Liver (tissue), 9 donors: ENCODE results near the gene DET1. TPM values are rescaled to one million over a fixed set of nuclear protein-coding genes. Genes with fewer than 3 reads are reported as not detected.

Experiments
- DNase-seq: peaks from one replicate; pipeline ENCODE4 v3.0.0-alpha.2; 2017; ENCODE audit warnings: low spot score
- H3K27ac ChIP-seq, 2 donors: one replicate each; pipeline ENCODE4 v1.7.0; 2013; ENCODE audit warnings: inconsistent platforms in 2 of 2, low read length in 2 of 2, control low read depth in 1 of 2, low read depth in 1 of 2, mild to moderate bottlenecking in 1 of 2
- H3K27me3 ChIP-seq, 4 donors: one replicate each; pipeline versions ENCODE4 v1.6.1 to v1.7.0; 2013; ENCODE audit warnings: low read length in 3 of 4, inconsistent platforms in 1 of 4, mild to moderate bottlenecking in 1 of 4, moderate library complexity in 1 of 4; ENCODE audit not compliant: control insufficient read depth in 4 of 4, insufficient read depth in 4 of 4
- H3K36me3 ChIP-seq, 4 donors: one replicate each; pipeline versions ENCODE4 v1.6.1 to v1.7.0; 2013; ENCODE audit warnings: low read length in 3 of 4, mild to moderate bottlenecking in 3 of 4, low read depth in 1 of 4, moderate library complexity in 1 of 4; ENCODE audit not compliant: control insufficient read depth in 4 of 4, insufficient read depth in 3 of 4
- H3K4me1 ChIP-seq, 4 donors: one replicate each; pipeline versions ENCODE4 v1.6.1 to v1.7.0; 2013; ENCODE audit warnings: low read length in 3 of 4, mild to moderate bottlenecking in 3 of 4, moderate library complexity in 1 of 4; ENCODE audit not compliant: control insufficient read depth in 4 of 4, insufficient read depth in 4 of 4
- H3K4me3 ChIP-seq, 3 donors: one replicate each; pipeline versions ENCODE4 v1.6.1 to v1.7.0; 2013; ENCODE audit warnings: low read length in 3 of 3, control low read depth in 1 of 3, low read depth in 1 of 3, mild to moderate bottlenecking in 1 of 3
- H3K9ac ChIP-seq, 2 donors: one replicate each; pipeline ENCODE4 v1.7.0; 2013; ENCODE audit warnings: low read length in 2 of 2, mild to moderate bottlenecking in 2 of 2, moderate library complexity in 2 of 2, control low read depth in 1 of 2, low read depth in 1 of 2
- H3K9me3 ChIP-seq, 4 donors: one replicate each; pipeline versions ENCODE4 v1.6.1 to v1.7.0; 2013; ENCODE audit warnings: low read length in 3 of 4; ENCODE audit not compliant: control insufficient read depth in 4 of 4
- ATF3 ChIP-seq: IDR thresholded peaks from 2 replicates; pipeline ENCODE4 v1.6.1; 2016; ENCODE audit warnings: antibody characterized with exemption
- CTCF ChIP-seq: fragments of 150-350 bp; IDR thresholded peaks from 2 replicates; pipeline ENCODE4 v1.5.1; 2017; ENCODE audit warnings: improper control_type of control experiment, low read depth, low read length; ENCODE audit not compliant: missing input control
- EGR1 ChIP-seq, 2 donors: IDR thresholded peaks; 2 replicates each; pipeline ENCODE4 v1.6.1; 2016 to 2018; ENCODE audit warnings: antibody characterized with exemption in 2 of 2, low read depth in 2 of 2
- FOXA1 ChIP-seq: IDR thresholded peaks from 2 replicates; pipeline ENCODE4 v1.6.1; 2016; ENCODE audit warnings: antibody characterized with exemption
- FOXA2 ChIP-seq: IDR thresholded peaks from 2 replicates; pipeline ENCODE4 v1.6.1; 2016; ENCODE audit warnings: antibody characterized with exemption
- GABPA ChIP-seq, 2 donors: IDR thresholded peaks in 1 of 2; conservative IDR thresholded peaks in 1 of 2; 2 replicates each; pipeline ENCODE4 v1.6.1; 2016; ENCODE audit warnings: antibody characterized with exemption in 2 of 2, mild to moderate bottlenecking in 1 of 2, moderate library complexity in 1 of 2
- HNF4A ChIP-seq, 2 donors: conservative IDR thresholded peaks; 2 replicates each; pipeline ENCODE4 v1.6.1; 2016; ENCODE audit warnings: antibody characterized with exemption in 2 of 2, mild to moderate bottlenecking in 2 of 2
- HNF4G ChIP-seq: IDR thresholded peaks from 2 replicates; pipeline ENCODE4 v1.6.1; 2016; ENCODE audit warnings: antibody characterized with exemption
- JUND ChIP-seq, 2 donors: IDR thresholded peaks; 2 replicates each; pipeline ENCODE4 v1.6.1; 2016; ENCODE audit warnings: antibody characterized with exemption in 2 of 2
- MAX ChIP-seq: IDR thresholded peaks from 2 replicates; pipeline ENCODE4 v1.6.1; 2016; ENCODE audit warnings: antibody characterized with exemption
- NR2F2 ChIP-seq: IDR thresholded peaks from 2 replicates; pipeline ENCODE4 v1.6.1; 2016; ENCODE audit warnings: antibody characterized with exemption
- RAD21 ChIP-seq, 2 donors: IDR thresholded peaks; 2 replicates each; pipeline ENCODE4 v1.6.1; 2016; ENCODE audit warnings: antibody characterized with exemption in 2 of 2, mild to moderate bottlenecking in 2 of 2
- REST ChIP-seq: IDR thresholded peaks from 2 replicates; pipeline ENCODE4 v1.6.1; 2016; ENCODE audit warnings: antibody characterized with exemption, mild to moderate bottlenecking
- RXRA ChIP-seq, 2 donors: IDR thresholded peaks; 2 replicates each; pipeline ENCODE4 v1.6.1; 2017 to 2018; ENCODE audit warnings: antibody characterized with exemption in 2 of 2, mild to moderate bottlenecking in 1 of 2
- SP1 ChIP-seq: IDR thresholded peaks from 2 replicates; pipeline ENCODE4 v1.6.1; 2018; ENCODE audit warnings: antibody characterized with exemption, mild to moderate bottlenecking
- TAF1 ChIP-seq: conservative IDR thresholded peaks from 2 replicates; pipeline ENCODE4 v1.6.1; 2016; ENCODE audit warnings: antibody characterized with exemption, mild to moderate bottlenecking
- YY1 ChIP-seq: IDR thresholded peaks from 2 replicates; pipeline ENCODE4 v1.6.1; 2016; ENCODE audit warnings: antibody characterized with exemption, mild to moderate bottlenecking
- ZBTB33 ChIP-seq: IDR thresholded peaks from 2 replicates; pipeline ENCODE4 v1.6.1; 2016; ENCODE audit warnings: antibody characterized with exemption
- WGBS: extraction: QIAGEN DNeasy Blood & Tissue Kit; methylation state at CpG from one replicate; pipeline ENCODE4 v1.1.7; 2013; 5-methylcytosine and 5-hydroxymethylcytosine counted together
- polyA plus RNA-seq, 2 donors: library from polyadenylated mRNA; stranded (reverse) in 1 of 2; unstranded in 1 of 2; fragments of 200-250 nt in 1 of 2; fragments of >200 nt in 1 of 2; fragmentation: Nextera tagmentation in 1 of 2; extraction: Ambion mirVana in 1 of 2; gene quantifications; one replicate each; pipeline versions ENCODE4 v1.2.1 to v1.2.3, GENCODE V29; 2013 to 2015
- total RNA-seq, 2 donors: library from RNA; depleted of rRNA; stranded (reverse); fragments of >200 nt; gene quantifications; one replicate each; pipeline ENCODE4 v1.2.3, GENCODE V29; 2014
- donor health status: healthy.
- donor health status: healthy.
- donor health status: healthy.
- donor health status: healthy.
- donor health status: healthy.

Gene DET1
- total and polyA plus RNA-seq, 4 donors: 1.3 to 5.4 (median 2.4) TPM

- TF ChIP-seq MAX: no peak
- TF ChIP-seq ZBTB33: no peak
- TF ChIP-seq RXRA (IDR thresholded peaks at IDR 0.05): no peak
- no peak for TF ChIP-seq SP1
- TF ChIP-seq EGR1 (IDR thresholded peaks at IDR 0.05; ENCODE audit: low read depth in 2 of 2): no peak
- TF ChIP-seq TAF1: no peak
These were observed 78.4 kb downstream of the DET1 start (continued) for GRCh38 chr15:88467935-88468528.

GRCh38 chr15:88467073-88467934, 79.2 kb downstream of the DET1 start, which contains the start of the genes MRPL46 and MRPS11:
TSS of gene MRPL46 (minus strand) at chr15:88467388. CDS start at chr15:88467377, 11 bp downstream.
TSS of gene MRPS11 (plus strand) at chr15:88467708. CDS start at chr15:88467718, 10 bp downstream.
- no peaks in the 10 kb centered on the region for H3K9me3 ChIP-seq
- H3K27ac ChIP-seq: peak within 1 kb of the TSS; percentile 96 to 99
- peak; percentile 92 for DNase-seq
- H3K4me3 ChIP-seq: peak within 1 kb of the TSS; percentile 83 to 99 (median 96)
- H3K27me3 ChIP-seq: no peaks in the 10 kb centered on the region
- H3K4me1 ChIP-seq: peaks cover 10 to 34% (median 27%) of the 10 kb centered on the region in 4 donors
- WGBS: under 1% methylated on average over 55 of the region's 55 CpGs
- TF ChIP-seq HNF4G: no peak
- TF ChIP-seq SP1: peak; percentile 78
- TF ChIP-seq NR2F2: peak; percentile 48
- peak in 1 of 2 donors; percentile 42 for TF ChIP-seq HNF4A (conservative IDR thresholded peaks at IDR 0.05)
- no peak for TF ChIP-seq CTCF
- TF ChIP-seq RAD21 (IDR thresholded peaks at IDR 0.05): peak in 1 of 2 donors; percentile 23
- TF ChIP-seq MAX: peak; percentile 93
- peak; percentile 67 for TF ChIP-seq REST
- TF ChIP-seq RXRA (IDR thresholded peaks at IDR 0.05): peak; percentile 71 to 77
- peak; percentile 69 for TF ChIP-seq ATF3
- TF ChIP-seq EGR1 (IDR thresholded peaks at IDR 0.05; ENCODE audit: low read depth in 2 of 2): peak in 1 of 2 donors; percentile 30
- no peak for TF ChIP-seq FOXA1
- peak; percentile 95 for TF ChIP-seq ZBTB33
- TF ChIP-seq YY1: peak; percentile 99
- peak; percentile 39 to 57 for TF ChIP-seq JUND (IDR thresholded peaks at IDR 0.05)
- no peak for TF ChIP-seq FOXA2
- peak; percentile 38 to 79 for TF ChIP-seq GABPA (IDR thresholded peaks at IDR 0.05 in 1 of 2, conservative IDR thresholded peaks at IDR 0.05 in 1 of 2)
- TF ChIP-seq TAF1: peak; percentile 80
- H3K9ac ChIP-seq: peak within 1 kb of the TSS; percentile 89 to 96
- H3K36me3 ChIP-seq: peaks cover 0 to 29% (median 17%) of the 10 kb centered on the region in 4 donors
